HG03039 (cell line): ENCODE data around the gene KRTAP10-9.
"Not testable (repeated sequence)": the region's sequence is repeated elsewhere in the genome, so short reads cannot be mapped to it uniquely, and the experiment has no call there.

Experiments
- ATAC-seq: cut with Tn5 transposase; IDR thresholded peaks from one replicate; pipeline ENCODE4 v1.9.1; 2021; ENCODE audit warnings: mild to moderate bottlenecking, moderate library complexity; ENCODE audit not compliant: unreplicated experiment

Gene KRTAP10-9

DNA sequence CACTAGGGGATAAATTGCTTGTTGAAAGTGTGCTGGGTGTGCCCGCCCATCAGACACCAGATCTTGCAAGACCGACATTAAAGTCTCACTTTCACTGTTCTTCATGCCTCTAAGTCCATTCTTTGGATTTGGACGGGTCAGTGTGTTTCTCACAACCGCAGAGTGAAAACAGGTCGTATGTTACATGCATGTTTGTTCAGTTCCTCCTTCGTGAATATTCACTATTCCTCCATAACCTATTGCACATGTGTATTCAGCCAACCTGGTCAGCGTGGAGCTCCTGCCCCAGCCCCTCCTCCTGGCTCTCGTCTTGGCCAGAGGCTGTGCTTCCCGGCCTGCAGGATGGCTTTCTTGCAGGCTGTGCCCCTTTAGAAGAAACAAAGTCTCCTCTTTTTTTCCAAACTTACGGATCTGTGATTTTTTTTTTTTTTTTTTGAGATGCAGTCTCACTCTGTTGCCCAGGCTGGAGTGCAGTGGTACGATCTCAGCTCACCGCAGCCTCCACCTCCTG lies 32.4 kb upstream of the KRTAP10-9 start:
- no peak for ATAC-seq

GRCh38 chr21:44595524-44595923 lies 31.4 kb upstream of the KRTAP10-9 start:
- no peak for ATAC-seq

DNA sequence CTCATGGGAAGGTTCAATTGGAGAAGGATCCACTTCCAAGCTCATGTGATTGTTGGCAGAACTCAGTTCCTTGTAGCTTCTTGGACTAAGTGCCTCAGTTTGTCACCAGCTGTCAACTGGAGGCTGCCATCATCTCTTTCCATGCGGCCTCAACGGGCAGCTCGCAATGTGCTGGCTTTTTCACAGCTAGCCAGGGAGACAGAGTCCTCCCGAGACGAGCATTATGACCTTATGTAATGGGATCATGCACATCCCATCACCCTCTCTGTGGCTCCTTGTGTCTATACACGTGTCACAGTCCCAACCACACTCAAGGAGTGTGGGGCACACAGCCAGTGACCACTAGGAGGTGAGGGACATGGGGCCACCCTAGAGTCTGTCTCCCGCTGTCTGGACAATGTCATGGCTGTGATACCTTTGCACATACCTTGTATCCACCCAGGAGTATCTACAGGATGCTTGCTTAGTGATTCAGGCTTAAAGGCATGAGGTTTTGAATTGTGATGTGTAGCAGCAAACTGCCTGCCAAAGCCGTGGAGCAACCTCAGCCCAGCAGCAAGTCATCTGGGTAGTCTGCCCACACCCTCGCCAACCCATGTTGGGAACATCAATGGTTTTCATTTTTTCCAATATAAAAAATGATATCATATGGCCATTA lies 30.7 kb upstream of the KRTAP10-9 start:
- ATAC-seq, result no peak

- no peak for ATAC-seq
Observed at GRCh38 chr21:44598061-44598460, 28.8 kb upstream of the KRTAP10-9 start.

DNA sequence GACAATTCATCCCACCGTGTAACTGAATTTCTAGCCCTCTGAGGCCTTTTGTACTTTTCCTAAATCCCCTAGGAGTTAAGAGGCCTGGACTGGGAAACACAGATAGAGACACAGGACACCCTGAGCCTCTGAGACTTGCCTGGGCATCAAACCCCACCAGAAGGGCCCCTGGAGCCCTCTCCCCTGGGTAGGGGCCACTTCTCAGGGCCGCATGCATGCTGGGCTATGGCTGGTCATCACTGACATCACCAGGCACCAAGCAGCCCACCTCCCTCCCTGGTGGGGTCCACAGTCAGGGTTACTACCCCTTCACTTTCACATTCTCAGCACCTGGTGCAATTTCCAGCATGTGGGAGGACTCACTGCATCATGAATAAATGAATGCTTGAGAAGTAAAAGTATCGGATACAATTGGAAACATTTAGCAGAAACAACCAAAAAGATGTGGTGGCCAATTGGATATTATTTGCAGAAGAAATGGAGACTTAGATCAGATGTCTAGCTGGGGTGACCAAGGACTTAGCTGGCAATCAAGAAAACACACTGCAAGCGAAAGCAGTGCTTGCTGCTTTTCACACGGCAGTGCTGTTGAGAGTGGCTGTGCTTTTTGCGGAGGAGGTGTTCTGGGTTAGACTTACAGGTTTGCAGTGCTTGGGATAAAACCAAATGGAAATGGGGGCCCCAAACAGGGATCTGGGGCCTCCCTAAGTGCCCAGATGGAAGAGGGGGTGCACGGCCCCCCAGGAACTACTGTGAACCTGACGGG lies 27.4 kb upstream of the KRTAP10-9 start:
- no peak for ATAC-seq

GRCh38 chr21:44600118-44600978 lies 26.5 kb upstream of the KRTAP10-9 start, which contains the start of gene KRTAP10-7:
TSS of gene KRTAP10-7 (plus strand) at chr21:44600597. CDS start at chr21:44600622, 25 bp downstream.
- not testable (repeated sequence) for ATAC-seq

- ATAC-seq, result not testable (repeated sequence)
Observed at GRCh38 chr21:44601091-44601490, 25.8 kb upstream of the KRTAP10-9 start.

DNA sequence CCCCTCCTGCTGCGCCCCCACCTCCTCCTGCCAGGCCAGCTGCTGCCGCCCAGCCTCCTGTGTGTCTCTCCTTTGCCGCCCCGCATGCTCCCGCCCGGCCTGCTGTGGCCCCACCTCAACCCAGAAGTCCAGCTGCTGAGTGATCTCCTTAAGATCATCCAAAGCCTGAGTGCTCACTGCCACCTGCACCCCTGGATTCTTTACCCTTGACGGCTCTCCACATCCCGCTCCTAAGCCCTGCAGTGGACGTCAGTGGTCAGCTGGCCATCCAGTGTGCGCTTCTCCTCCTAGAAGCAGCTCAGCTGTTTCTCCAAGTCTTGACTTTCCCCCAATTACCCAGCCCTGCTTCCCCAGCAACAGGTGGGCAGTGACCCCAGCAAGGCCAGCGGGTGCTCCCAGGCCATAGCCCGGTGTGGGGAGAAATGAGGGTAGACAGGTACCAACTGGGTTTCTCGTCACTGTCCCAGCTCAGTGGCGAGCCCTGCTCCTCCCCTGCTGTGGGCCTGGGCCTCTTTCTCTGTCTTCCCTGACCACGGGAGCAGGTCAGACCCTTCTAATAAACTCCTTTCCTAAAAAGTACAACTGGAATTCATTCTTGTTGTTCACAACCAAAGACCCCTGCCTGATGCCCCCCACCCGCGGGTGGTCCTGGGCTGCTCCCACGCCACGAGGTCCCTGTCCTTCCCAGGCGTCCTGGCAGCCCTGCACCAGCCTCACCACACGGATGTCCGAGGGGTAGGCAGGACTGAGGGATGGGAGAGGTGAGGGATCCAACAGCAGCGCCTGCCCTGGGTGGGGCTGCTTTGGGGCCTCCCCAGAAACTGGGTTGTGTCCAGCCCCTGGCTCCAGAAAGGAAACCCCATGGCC lies 25.1 kb upstream of the KRTAP10-9 start:
- ATAC-seq, result no peak

- ATAC-seq, result no peak
Observed at GRCh38 chr21:44602463-44602850, 24.4 kb upstream of the KRTAP10-9 start.

DNA sequence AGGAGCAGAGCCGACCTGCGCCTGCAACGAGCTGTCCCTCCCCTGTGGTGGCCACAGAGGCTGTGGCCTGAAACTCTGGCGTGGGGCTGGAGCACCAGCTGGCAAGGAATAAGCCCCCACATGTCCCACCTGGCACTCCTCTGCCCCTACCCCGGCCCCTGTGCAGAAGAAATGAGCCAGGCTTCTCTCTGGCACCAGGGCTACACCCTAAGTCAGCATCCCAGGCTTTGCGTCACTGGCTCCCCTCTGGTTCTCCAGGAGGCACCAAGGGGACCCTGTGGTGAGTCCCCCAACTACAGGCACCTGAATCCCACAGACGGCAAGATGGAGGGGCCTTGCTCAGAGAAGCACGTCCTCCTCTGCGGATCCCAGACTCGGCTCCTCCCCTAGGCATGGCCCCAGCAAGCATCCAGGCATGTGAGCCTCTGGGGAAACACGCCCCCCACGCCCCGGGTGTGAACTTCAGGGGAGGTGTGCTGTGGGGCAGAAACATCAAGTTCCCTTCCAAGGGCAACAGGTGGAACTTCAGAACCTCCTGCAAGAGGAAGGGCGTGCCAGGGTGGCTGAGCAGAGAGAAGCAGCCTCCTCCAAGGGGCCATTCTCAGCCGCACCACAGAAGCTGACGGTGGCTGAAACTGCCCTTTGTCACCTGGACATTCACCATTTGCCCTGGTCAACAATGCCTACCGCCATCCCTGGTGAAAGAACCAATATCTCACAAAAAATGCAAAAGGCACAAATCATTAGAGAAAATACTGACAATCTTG lies 23.6 kb upstream of the KRTAP10-9 start:
- ATAC-seq, result no peak

DNA sequence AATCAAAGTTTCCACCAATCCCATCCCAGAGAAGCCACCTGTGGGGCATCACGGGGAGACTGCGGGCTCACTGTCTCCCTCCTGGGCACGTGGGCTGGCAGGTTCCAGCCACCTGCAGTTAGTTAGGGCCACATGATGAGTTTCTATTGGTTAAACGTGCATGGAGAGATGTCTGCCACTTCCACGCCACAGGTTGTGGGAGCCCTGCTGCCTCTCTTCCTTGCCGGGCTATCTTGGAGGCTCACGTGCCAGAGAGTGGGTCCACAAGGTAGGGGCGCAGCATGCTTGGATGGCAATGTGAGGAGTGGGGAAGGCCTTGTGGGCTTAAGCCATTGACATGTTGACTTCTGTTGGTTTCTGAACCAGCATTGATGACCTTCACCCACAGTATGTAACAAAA lies 23.0 kb upstream of the KRTAP10-9 start:
- no peak for ATAC-seq

DNA sequence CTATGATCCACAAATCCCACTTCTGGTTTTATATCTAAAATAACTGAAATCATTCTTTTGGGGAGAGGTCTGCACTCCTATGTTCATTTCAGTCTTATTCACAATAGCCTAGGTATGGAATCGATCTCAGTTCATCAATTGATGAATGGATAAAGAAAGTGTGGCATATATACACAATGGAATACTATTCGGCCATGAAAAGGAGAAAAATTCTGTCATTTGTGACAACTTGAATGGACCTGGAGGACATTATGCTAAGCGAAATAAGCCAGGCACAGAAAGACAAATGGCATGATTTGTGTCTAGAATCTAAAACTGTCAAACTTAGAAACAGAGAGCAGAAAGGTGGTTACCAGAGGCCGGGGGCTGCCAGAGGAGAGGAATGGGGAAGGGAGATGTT lies 20.4 kb upstream of the KRTAP10-9 start:
- ATAC-seq, result no peak

- no peak for ATAC-seq
Observed at GRCh38 chr21:44609193-44609592, 17.7 kb upstream of the KRTAP10-9 start.

GRCh38 chr21:44610157-44610843 lies 16.6 kb upstream of the KRTAP10-9 start:
- ATAC-seq, result not testable (repeated sequence)

DNA sequence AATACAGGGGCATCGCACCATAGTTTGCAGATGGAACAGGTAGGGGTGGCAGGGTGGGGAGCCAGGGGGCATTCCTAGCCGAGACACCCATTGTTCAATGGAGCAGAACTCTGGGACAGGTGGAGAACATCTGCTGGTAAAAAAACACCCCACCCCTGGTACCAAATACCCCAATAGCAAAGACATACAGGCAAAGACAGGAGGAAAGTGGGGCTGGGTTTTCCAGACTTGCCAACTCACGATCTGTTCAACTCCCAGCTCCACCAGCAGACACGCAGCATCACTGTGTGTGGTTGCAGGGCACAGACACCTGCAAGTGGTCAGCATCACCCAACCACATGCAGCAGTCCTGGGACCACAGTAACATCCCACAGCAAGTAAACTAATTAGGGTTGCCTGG lies 15.3 kb upstream of the KRTAP10-9 start:
- no peak for ATAC-seq

DNA sequence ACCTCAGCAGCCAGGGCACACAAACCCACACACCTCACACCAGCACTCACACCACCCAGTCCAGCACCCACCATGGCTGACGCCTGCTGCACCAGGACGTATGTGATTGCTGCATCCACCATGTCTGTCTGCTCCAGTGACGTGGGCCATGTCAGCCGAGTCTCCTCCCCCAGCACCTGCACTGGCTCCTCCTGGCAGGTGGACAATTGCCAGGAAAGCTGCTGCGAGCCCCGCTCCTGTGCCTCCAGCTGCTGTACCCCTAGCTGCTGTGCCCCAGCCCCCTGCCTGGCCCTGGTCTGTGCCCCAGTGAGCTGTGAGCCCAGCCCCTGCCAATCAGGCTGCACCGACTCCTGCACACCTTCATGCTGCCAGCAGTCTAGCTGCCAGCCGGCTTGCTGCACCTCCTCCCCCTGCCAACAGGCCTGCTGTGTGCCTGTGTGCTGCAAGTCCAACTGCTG lies 14.8 kb upstream of the KRTAP10-9 start, which contains the start of gene KRTAP10-8:
Gene KRTAP10-8, plus strand, starts transcription at position 51 of the 458 bp plus-strand sequence. Its CDS starts 22 bp downstream, at position 73.
- ATAC-seq, result no peak

DNA sequence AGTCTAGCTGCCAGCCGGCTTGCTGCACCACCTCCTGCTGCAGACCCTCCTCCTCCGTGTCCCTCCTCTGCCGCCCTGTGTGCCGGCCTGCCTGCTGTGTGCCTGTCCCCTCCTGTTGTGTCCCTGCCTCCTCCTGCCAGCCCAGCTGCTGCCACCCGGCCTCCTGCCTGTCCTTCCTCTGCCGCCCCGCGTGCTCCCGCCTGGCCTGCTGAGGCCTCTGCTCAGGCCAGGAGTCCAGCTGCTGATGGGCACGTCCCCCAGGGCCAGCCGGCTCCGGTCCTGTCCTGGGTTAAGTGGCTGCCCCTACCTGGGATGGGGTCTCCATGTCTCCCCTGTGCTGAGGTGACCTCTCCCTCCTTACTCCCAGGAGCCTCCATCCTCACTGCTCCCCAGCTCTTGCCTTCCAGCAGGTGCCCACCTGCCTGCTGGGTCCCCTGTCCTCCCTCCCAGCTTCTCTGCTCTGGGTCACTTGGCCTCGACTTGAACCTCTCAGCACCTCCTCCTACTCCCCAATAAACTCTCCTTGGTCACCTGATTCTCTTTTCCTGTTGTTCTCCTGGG lies 14.1 kb upstream of the KRTAP10-9 start:
- no peak for ATAC-seq

- ATAC-seq, result no peak
Observed at GRCh38 chr21:44613386-44614155, 13.3 kb upstream of the KRTAP10-9 start.
